ENCODE results near the gene NANP.
"Not testable (repeated sequence)": the region's sequence is repeated elsewhere in the genome, so short reads cannot be mapped to it uniquely, and the experiment has no call there.

NANP gene

DNA sequence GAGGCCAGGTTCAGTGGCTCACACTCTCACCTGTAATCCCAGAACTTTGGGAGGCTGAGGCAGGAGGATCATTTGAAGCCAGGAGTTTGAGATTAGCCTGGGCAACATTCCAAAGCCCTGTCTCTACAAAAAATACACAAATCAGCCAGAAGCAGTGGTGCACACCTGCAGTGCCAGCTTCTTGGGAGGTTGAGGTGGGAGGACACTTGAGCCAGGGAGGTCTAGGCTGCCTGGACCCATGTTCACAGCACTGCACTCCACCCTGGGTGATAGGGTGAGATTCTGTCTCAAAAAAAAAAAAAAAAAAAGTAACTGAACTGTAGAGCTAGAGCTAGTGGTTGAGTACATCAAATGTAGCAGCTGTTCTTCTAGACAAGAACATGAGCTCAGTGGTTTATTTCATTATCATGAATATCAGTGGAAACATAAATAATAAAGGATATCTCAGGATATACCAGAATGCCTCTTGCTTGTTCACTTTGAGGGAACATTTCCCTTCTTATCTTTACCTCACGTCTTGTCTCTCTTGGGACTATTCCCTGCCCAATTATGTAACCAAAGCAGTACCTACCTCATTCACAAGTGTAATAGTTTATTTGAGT, 17.6 kb downstream of the NANP start:
- TF ChIP-seq, protein P1, sequence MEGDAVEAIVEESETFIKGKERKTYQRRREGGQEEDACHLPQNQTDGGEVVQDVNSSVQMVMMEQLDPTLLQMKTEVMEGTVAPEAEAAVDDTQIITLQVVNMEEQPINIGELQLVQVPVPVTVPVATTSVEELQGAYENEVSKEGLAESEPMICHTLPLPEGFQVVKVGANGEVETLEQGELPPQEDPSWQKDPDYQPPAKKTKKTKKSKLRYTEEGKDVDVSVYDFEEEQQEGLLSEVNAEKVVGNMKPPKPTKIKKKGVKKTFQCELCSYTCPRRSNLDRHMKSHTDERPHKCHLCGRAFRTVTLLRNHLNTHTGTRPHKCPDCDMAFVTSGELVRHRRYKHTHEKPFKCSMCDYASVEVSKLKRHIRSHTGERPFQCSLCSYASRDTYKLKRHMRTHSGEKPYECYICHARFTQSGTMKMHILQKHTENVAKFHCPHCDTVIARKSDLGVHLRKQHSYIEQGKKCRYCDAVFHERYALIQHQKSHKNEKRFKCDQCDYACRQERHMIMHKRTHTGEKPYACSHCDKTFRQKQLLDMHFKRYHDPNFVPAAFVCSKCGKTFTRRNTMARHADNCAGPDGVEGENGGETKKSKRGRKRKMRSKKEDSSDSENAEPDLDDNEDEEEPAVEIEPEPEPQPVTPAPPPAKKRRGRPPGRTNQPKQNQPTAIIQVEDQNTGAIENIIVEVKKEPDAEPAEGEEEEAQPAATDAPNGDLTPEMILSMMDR (IDR thresholded peaks at IDR 0.05; ENCODE audit: borderline replicate concordance, control extremely low read depth, extremely low read depth, insufficient read depth, missing control alignments), result no peak
- no peak for DNase-seq (ENCODE audit: low spot score)
- in situ Hi-C loops (cut with MboI; ENCODE audit: low sequenced_read_pairs, unreplicated experiment), result no loop called here

DNA sequence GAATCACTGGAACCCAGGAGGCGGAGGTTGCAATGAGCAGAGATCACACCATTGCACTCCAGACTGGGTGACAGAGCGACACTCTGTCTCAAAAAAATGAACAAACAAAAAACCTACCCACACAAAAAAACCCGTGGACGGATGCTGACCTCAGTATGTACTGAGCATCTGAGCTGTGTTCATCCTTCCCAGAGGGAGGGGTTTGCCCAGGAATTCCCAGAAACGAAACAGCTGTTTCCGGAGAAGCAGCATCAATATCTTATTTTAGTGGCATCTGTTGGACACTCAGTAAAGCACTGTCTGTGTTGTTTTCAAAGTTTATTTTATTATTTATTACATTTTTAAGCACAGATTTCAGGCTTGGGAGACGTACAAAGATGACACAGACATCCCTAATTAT, 18.7 kb downstream of the NANP start:
- in situ Hi-C loops (cut with MboI; ENCODE audit: low sequenced_read_pairs, unreplicated experiment), result no loop called here
- TF ChIP-seq, protein P1 (IDR thresholded peaks at IDR 0.05; ENCODE audit: borderline replicate concordance, control extremely low read depth, extremely low read depth, insufficient read depth, missing control alignments), result no peak
- DNase-seq (ENCODE audit: low spot score), result no peak

DNA sequence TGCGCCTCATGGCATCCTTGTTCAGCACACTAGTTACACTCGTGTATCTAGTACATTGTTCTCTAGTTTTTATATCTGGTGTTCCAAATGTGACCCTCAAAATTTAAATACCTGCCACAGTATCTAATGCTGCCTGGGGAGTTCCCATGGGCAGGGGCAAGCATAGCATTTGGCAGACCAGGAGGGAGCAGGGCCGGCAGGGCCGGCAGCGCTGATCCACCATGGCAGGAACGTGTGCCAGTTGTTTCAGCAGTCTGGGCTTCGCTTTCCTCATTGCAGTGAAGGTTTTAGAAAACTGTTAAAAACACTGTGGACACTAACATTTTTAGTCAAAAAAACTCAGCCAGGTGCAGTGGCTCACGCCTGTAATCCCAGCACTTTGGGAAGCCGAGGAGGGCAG, 19.2 kb downstream of the NANP start:
- DNase-seq (ENCODE audit: low spot score), result no peak
- in situ Hi-C loops (cut with MboI; ENCODE audit: low sequenced_read_pairs, unreplicated experiment), result no loop called here
- TF ChIP-seq, protein P1 (IDR thresholded peaks at IDR 0.05; ENCODE audit: borderline replicate concordance, control extremely low read depth, extremely low read depth, insufficient read depth, missing control alignments), result no peak

DNA sequence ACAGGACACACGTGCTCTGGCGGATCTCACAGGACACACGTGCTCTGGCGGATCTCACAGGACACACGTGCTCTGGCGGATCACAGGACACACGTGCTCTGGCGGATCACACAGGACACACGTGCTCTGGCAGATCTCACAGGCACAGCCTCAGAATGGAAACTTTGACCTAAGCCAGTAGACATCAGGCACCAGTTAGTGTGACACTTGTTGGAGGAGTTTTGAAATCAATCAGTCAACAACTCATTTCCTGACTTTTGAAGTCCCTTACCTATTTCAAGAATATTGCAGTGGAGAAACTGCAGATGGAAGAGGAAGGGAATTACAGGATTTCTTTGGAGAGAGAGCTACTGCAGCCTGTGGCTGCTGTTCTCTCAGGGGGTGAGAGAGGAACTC, 20.9 kb downstream of the NANP start:
- DNase-seq (ENCODE audit: low spot score); in situ Hi-C loops (cut with MboI; ENCODE audit: low sequenced_read_pairs, unreplicated experiment): not testable (repeated sequence)

DNA sequence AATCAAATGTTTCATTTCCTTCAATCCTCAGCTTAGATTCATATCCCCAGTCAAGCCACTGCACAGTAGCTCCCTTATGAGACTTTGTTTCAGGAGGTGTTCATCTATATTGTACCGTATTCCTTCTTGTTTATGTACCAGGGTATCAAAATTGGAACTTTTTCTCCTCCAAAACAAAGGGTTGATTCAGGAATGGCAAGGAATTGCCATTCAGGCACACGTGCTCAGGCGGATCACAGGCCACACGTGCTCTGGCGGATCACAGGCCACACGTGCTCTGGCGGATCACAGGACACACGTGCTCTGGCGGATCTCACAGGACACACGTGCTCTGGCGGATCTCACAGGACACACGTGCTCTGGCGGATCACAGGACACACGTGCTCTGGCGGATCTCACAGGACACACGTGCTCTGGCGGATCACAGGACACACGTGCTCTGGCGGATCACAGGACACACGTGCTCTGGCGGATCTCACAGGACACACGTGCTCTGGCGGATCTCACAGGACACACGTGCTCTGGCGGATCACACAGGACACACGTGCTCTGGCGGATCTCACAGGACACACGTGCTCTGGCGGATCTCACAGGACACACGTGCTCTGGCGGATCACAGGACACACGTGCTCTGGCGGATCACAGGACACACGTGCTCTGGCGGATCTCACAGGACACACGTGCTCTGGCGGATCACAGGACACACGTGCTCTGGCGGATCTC, 21.5 kb downstream of the NANP start:
- DNase-seq (ENCODE audit: low spot score); in situ Hi-C loops (cut with MboI; ENCODE audit: low sequenced_read_pairs, unreplicated experiment): not testable (repeated sequence)

DNA sequence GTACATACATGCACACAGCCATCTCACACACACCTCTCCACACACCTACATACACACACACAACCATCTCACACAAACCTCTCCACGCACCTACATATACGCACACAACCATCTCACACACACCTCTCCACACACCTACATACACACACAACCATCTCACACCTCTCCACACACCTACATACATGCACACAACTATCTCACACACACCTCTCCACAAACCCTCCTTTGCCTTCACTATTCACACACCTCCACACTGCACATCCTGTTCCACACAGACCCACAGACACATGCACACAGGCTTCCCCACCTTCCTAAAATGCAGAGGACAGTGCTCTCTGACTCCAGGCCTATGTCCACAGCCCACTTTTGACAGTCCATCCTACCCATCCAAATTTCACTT, 22.2 kb downstream of the NANP start:
- DNase-seq (ENCODE audit: low spot score), result no peak
- in situ Hi-C loops (cut with MboI; ENCODE audit: low sequenced_read_pairs, unreplicated experiment), result no loop called here
- TF ChIP-seq, protein P1 (IDR thresholded peaks at IDR 0.05; ENCODE audit: borderline replicate concordance, control extremely low read depth, extremely low read depth, insufficient read depth, missing control alignments), result no peak

DNA sequence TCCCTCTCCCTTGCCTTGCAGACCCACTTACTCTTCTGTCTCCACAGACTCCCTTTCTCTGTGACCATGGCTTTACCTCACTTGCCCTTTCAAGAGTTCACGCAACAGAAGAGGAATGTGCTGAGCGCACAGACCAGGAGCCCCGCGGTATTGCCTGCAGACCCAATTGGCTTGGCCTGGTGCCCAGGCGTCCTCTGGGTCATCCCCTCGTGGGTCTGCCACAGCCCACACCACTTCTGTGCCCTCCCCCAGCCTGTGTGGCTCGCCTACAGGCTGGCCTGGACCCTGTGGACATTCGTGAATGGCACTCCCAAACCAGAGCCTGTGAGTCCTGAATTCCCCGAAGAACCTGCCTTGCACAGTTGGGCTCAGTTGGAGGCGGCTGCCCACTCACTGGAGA, 23.2 kb downstream of the NANP start:
- TF ChIP-seq, protein P1 (IDR thresholded peaks at IDR 0.05; ENCODE audit: borderline replicate concordance, control extremely low read depth, extremely low read depth, insufficient read depth, missing control alignments), result no peak
- in situ Hi-C loops (cut with MboI; ENCODE audit: low sequenced_read_pairs, unreplicated experiment), result no loop called here
- no peak for DNase-seq (ENCODE audit: low spot score)
